ENCODE data around the gene TMEM161A. TPM values are rescaled to one million over a fixed set of nuclear protein-coding genes. Genes with fewer than 3 reads are reported as not detected.

Gene TMEM161A
- total and polyA plus RNA-seq, 8 donors, result 6.4 to 59.5 (median 14.5) TPM

GRCh38 chr19:19074196-19074882 lies 63.9 kb downstream of the TMEM161A start:
- Histone ChIP-seq H3K4me1 (peaks cover 0 to 26% (median 14%) of the 10 kb centered on the region in 4 donors), H3K27ac (no peak overlapping the region), H3K36me3 (peaks cover 0 to 31% (median 13%) of the 10 kb centered on the region in 4 donors), H3K4me3 (no peak overlapping the region), H3K27me3 (no peaks in the 10 kb centered on the region), H3K9me3 (no peaks in the 10 kb centered on the region)
- intact Hi-C loops (cut with DNase I; ENCODE audit: low total_unique reads), result no loop called here
- WGBS, 5 donors, result 34 to 56% (median 44%) methylated on average over 13 of the region's 13 CpGs
- TF ChIP-seq POLR2AphosphoS5 (IDR thresholded peaks at IDR 0.05) (no peak), CTCF (IDR thresholded peaks at IDR 0.05) (no peak), POLR2A (IDR thresholded peaks at IDR 0.05) (no peak), EP300 (IDR thresholded peaks at IDR 0.05) (no peak)
- DNase-seq, result no peak

GRCh38 chr19:19071897-19072296 lies 66.4 kb downstream of the TMEM161A start:
- TF ChIP-seq POLR2AphosphoS5 (IDR thresholded peaks at IDR 0.05) (no peak), CTCF (IDR thresholded peaks at IDR 0.05) (no peak), POLR2A (IDR thresholded peaks at IDR 0.05) (no peak), EP300 (IDR thresholded peaks at IDR 0.05) (no peak)
- H3K27ac ChIP-seq, result no peak overlapping the region
- intact Hi-C loops (cut with DNase I; ENCODE audit: low total_unique reads), result no loop called here
- DNase-seq, result no peak
- peaks cover 0 to 14% (median 5%) of the 10 kb centered on the region in 4 donors for H3K36me3 ChIP-seq
- no peak overlapping the region for H3K4me3 ChIP-seq
- 94 to 96% (median 95%) methylated on average over 8 of the region's 8 CpGs for WGBS, 5 donors
- H3K4me1 ChIP-seq, result peaks cover 3 to 51% (median 27%) of the 10 kb centered on the region in 4 donors
- no peaks in the 10 kb centered on the region for H3K9me3 ChIP-seq
- no peaks in the 10 kb centered on the region for H3K27me3 ChIP-seq

Other genes starting within 250 kb of the TMEM161A start
- gene CERS1, start 242.3 kb downstream of the TMEM161A start, total RNA-seq, result 1 to 10 TPM in 1 of 5 donors, under 1 TPM in 1, not detected in 3; 0.87 to 4.8 TPM
- gene CERS1, start 242.3 kb downstream of the TMEM161A start, polyA plus RNA-seq, result under 1 TPM; 0.37 to 0.61 (median 0.53) TPM
- gene COPE, start 219.1 kb downstream of the TMEM161A start, total RNA-seq, result 100 to 1,000 TPM in 3 of 5 donors, 10 to 100 TPM in 2; 76.7 to 239 (median 127) TPM
- 100 to 1,000 TPM; 188 to 283 (median 267) TPM for gene COPE, start 219.1 kb downstream of the TMEM161A start, polyA plus RNA-seq
- gene DDX49, start 218.8 kb downstream of the TMEM161A start, total RNA-seq, result 100 to 1,000 TPM in 1 of 5 donors, 10 to 100 TPM in 4; 25.3 to 185 (median 56.7) TPM
- gene DDX49, start 218.8 kb downstream of the TMEM161A start, polyA plus RNA-seq, result 10 to 100 TPM; 49.2 to 65.1 (median 50.3) TPM
- 10 to 100 TPM in 3 of 5 donors, 1 to 10 TPM in 2; 5.1 to 74.7 (median 12.9) TPM for gene HOMER3, start 197.3 kb downstream of the TMEM161A start, total RNA-seq
- gene HOMER3, start 197.3 kb downstream of the TMEM161A start, polyA plus RNA-seq, result 10 to 100 TPM; 15.0 to 31.9 (median 18.7) TPM
- 100 to 1,000 TPM in 1 of 5 donors, 10 to 100 TPM in 4; 51.7 to 104 (median 62.4) TPM for gene SUGP2, start 105.0 kb downstream of the TMEM161A start, total RNA-seq
- gene SUGP2, start 105.0 kb downstream of the TMEM161A start, polyA plus RNA-seq, result 10 to 100 TPM; 21.5 to 40.0 (median 28.1) TPM
- 10 to 100 TPM in 4 of 5 donors, 1 to 10 TPM in 1; 7.0 to 63.8 (median 32.2) TPM for gene ARMC6, start 104.9 kb downstream of the TMEM161A start, total RNA-seq
- 10 to 100 TPM; 17.4 to 22.8 (median 19.4) TPM for gene ARMC6, start 104.9 kb downstream of the TMEM161A start, polyA plus RNA-seq
- 10 to 100 TPM in 1 of 5 donors, 1 to 10 TPM in 4; 5.1 to 54.8 (median 6.7) TPM for gene SLC25A42, start 74.5 kb downstream of the TMEM161A start, total RNA-seq
- gene SLC25A42, start 74.5 kb downstream of the TMEM161A start, polyA plus RNA-seq, result 1 to 10 TPM; 3.7 to 7.3 (median 6.7) TPM
- 1 to 10 TPM in 1 of 5 donors, not detected in 4; 7.2 TPM for gene MEF2B, start 31.8 kb upstream of the TMEM161A start, total RNA-seq
- 1 to 10 TPM in 1 of 3 donors, under 1 TPM in 1, not detected in 1; 0.93 to 2.9 TPM for gene MEF2B, start 31.8 kb upstream of the TMEM161A start, polyA plus RNA-seq
- gene BORCS8, start 53.7 kb upstream of the TMEM161A start, total RNA-seq, result 10 to 100 TPM in 4 of 5 donors, 1 to 10 TPM in 1; 8.3 to 96.9 (median 27.8) TPM
- gene BORCS8, start 53.7 kb upstream of the TMEM161A start, polyA plus RNA-seq, result 10 to 100 TPM; 21.0 to 31.1 (median 28.4) TPM
- 100 to 1,000 TPM in 2 of 5 donors, 10 to 100 TPM in 3; 17.4 to 112 (median 61.4) TPM for gene RFXANK, start 53.8 kb upstream of the TMEM161A start, total RNA-seq
- gene RFXANK, start 53.8 kb upstream of the TMEM161A start, polyA plus RNA-seq, result 100 to 1,000 TPM; 121 to 145 (median 136) TPM
- 10 to 100 TPM in 1 of 5 donors, 1 to 10 TPM in 1, under 1 TPM in 1, not detected in 2; 0.45 to 14.8 (median 7.7) TPM for gene NR2C2AP, start 64.9 kb upstream of the TMEM161A start, total RNA-seq
- gene NR2C2AP, start 64.9 kb upstream of the TMEM161A start, polyA plus RNA-seq, result 10 to 100 TPM; 18.2 to 28.9 (median 18.8) TPM
- gene NCAN, start 73.5 kb upstream of the TMEM161A start, total RNA-seq, result 1 to 10 TPM in 1 of 5 donors, not detected in 4; 1.7 TPM
- under 1 TPM in 2 of 3 donors, not detected in 1; 0.05 to 0.06 TPM for gene NCAN, start 73.5 kb upstream of the TMEM161A start, polyA plus RNA-seq
- 1 to 10 TPM in 1 of 5 donors, not detected in 4; 1.3 TPM for gene TM6SF2, start 134.8 kb upstream of the TMEM161A start, total RNA-seq
- gene TM6SF2, start 134.8 kb upstream of the TMEM161A start, polyA plus RNA-seq, result under 1 TPM in 2 of 3 donors, not detected in 1; 0.23 to 0.44 TPM
- gene SUGP1, start 182.0 kb upstream of the TMEM161A start, total RNA-seq, result 100 to 1,000 TPM in 1 of 5 donors, 10 to 100 TPM in 4; 13.0 to 129 (median 36.2) TPM
- 10 to 100 TPM; 35.8 to 43.2 (median 37.1) TPM for gene SUGP1, start 182.0 kb upstream of the TMEM161A start, polyA plus RNA-seq
- gene MAU2, start 182.4 kb upstream of the TMEM161A start, total RNA-seq, result 100 to 1,000 TPM in 1 of 5 donors, 10 to 100 TPM in 4; 27.2 to 116 (median 49.2) TPM
- gene MAU2, start 182.4 kb upstream of the TMEM161A start, polyA plus RNA-seq, result 10 to 100 TPM; 10.6 to 16.1 (median 11.3) TPM